ENCODE results near the gene FNTB. TPM values are rescaled to one million over a fixed set of nuclear protein-coding genes. Genes with fewer than 3 reads are reported as not detected.

FNTB gene
- total and polyA plus RNA-seq, 12 donors: 14.6 to 20.8 (median 16.5) TPM

DNA sequence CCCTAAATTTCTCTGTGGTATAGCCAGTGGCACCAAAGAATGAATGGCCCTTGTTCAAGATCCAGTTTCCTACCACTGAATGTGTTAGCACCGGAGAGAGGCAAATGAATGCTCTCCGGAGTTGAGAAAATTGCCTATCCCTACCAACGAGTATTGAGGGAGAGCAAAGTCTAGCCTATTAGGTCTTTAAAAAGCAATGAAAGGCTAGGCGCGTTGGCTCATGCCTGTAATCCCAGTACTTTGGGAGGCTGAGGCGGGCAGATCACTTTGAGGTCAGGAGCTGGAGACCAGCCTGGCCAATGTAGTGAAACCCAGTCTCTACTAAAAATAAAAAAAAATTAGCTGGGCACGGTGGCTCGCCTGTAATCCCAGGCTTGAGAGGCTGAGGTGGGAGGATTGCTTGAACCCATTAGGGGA lies 13.7 kb upstream of the FNTB start:
- WGBS, 2 donors: 81% methylated on average over 8 of the region's 8 CpGs
- Histone ChIP-seq H3K9me3 (no peaks in the 10 kb centered on the region), H3K4me1 (peaks cover 3 to 20% (median 11%) of the 10 kb centered on the region in 9 donors), H3K36me3 (no peaks in the 10 kb centered on the region), H3K4me3 (peak overlapping the region in 1 of 10 donors; percentile 76), H3K27me3 (peaks cover 0 to 22% (median 0%) of the 10 kb centered on the region in 7 donors), H3K27ac (no peak overlapping the region)
- intact Hi-C loops (cut with DNase I): loop anchor here in 2 of 10 donors (5.0 to 10.0 kb wide), 4 partner anchors 56 to 372 kb away; partner anchors contain the start of gene CHURC1 (in 1 of the 2)
- no peak for ATAC-seq
- DNase-seq: no peak
- TF ChIP-seq, protein P1, sequence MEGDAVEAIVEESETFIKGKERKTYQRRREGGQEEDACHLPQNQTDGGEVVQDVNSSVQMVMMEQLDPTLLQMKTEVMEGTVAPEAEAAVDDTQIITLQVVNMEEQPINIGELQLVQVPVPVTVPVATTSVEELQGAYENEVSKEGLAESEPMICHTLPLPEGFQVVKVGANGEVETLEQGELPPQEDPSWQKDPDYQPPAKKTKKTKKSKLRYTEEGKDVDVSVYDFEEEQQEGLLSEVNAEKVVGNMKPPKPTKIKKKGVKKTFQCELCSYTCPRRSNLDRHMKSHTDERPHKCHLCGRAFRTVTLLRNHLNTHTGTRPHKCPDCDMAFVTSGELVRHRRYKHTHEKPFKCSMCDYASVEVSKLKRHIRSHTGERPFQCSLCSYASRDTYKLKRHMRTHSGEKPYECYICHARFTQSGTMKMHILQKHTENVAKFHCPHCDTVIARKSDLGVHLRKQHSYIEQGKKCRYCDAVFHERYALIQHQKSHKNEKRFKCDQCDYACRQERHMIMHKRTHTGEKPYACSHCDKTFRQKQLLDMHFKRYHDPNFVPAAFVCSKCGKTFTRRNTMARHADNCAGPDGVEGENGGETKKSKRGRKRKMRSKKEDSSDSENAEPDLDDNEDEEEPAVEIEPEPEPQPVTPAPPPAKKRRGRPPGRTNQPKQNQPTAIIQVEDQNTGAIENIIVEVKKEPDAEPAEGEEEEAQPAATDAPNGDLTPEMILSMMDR (IDR thresholded peaks at IDR 0.05): no peak

DNA sequence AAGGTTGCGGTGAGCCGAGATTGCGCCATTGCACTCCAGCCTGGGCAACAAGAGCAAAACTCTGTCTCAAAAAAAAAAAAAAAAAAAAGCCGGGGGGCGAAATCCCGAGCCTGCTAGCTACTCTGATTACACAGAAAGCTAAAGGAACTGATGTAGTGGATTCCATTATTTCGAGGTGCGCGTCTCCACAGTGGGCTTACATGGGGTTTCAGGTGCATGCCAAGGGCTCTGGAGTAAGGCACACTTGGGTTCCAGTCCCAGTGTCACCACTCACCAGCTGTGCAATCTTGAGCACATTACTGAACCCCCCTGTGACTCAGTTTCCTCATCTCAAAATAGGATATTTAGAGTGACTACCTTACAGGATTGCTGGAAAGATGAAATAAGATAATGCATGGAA lies 12.9 kb upstream of the FNTB start:
- TF ChIP-seq, protein P1 (IDR thresholded peaks at IDR 0.05): no peak
- no peaks in the 10 kb centered on the region for H3K36me3 ChIP-seq
- ATAC-seq: no peak
- WGBS, 2 donors: 96 to 97% methylated on average over 9 of the region's 9 CpGs
- intact Hi-C loops (cut with DNase I): loop anchor here in 2 of 10 donors (5.0 to 10.0 kb wide), 4 partner anchors 57 to 371 kb away; partner anchors contain the start of gene CHURC1 (in 1 of the 2)
- peaks cover 3 to 20% (median 11%) of the 10 kb centered on the region in 9 donors for H3K4me1 ChIP-seq
- no peak overlapping the region for H3K4me3 ChIP-seq
- H3K27me3 ChIP-seq: peaks cover 0 to 22% (median 0%) of the 10 kb centered on the region in 7 donors
- no peaks in the 10 kb centered on the region for H3K9me3 ChIP-seq
- no peak overlapping the region for H3K27ac ChIP-seq
- DNase-seq: no peak

DNA sequence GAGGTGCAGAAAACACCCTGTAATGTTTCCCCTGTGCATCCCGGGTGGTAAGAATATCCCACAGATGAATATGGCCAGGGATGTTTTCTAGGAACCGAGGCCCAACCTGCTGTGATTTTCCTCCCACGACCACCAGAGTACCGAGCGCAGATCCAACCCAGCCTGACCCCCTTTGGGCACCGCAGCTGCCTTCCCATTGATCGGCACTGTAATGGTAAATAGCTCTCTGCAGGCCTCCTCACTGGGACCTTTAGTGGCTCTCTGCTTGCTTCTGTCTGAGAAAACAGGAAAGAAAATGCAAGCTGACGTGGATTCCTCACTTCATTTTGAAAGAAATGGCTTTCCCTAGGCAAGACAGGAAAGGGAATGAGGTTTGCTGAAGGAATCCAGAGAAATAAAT lies 12.1 kb upstream of the FNTB start:
- no peak overlapping the region for H3K27ac ChIP-seq
- 67% methylated on average over 8 of the region's 8 CpGs for WGBS, 2 donors
- intact Hi-C loops (cut with DNase I): loop anchor here in 2 of 10 donors (5.0 to 10.0 kb wide), 4 partner anchors 57 to 370 kb away; partner anchors contain the start of gene CHURC1 (in 1 of the 2)
- peaks cover 0 to 22% (median 0%) of the 10 kb centered on the region in 7 donors for H3K27me3 ChIP-seq
- TF ChIP-seq, protein P1 (IDR thresholded peaks at IDR 0.05): no peak
- DNase-seq (no peak), ATAC-seq (no peak)
- no peak overlapping the region for H3K4me3 ChIP-seq
- H3K4me1 ChIP-seq: peaks cover 3 to 20% (median 11%) of the 10 kb centered on the region in 9 donors
- H3K36me3 ChIP-seq: no peaks in the 10 kb centered on the region
- H3K9me3 ChIP-seq: no peaks in the 10 kb centered on the region

DNA sequence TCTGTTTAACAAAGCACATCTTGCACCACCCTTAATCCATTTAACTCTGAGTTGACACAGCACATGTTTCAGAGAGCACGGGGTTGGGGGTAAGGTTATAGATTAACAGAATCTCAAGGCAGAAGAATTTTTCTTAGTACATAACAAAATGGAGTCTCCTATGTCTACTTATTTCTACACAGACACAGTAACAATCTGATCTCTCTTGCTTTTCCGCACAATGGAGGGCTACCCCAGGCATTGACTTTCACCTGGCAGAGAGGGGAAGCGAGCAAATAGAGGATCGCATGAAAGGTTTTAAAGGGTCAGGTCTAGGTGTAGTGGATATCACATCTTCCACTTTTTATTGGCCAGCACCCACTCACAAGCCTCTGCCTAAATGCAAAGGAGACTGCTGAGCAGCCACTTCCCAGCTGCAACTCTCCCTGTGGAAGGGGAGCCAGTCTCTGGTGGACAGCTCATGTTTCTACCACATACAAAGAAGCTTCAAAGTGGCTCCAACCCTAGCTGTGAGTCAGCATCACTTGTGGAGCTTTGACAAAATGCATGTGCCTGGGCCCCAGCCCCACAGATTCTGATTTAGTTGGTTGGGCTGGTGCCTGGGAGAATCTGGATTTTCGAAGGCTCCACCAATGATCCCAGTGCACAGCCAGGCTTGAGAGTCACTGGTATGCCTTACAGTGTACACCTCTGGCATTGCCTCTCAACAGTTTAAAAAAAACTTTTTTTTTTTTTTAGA lies 7.2 kb upstream of the FNTB start:
- Histone ChIP-seq H3K4me3 (no peak overlapping the region), H3K36me3 (no peaks in the 10 kb centered on the region), H3K4me1 (peaks cover 0 to 7% (median 0%) of the 10 kb centered on the region in 9 donors), H3K9me3 (no peaks in the 10 kb centered on the region), H3K27ac (no peak overlapping the region), H3K27me3 (no peaks in the 10 kb centered on the region)
- intact Hi-C loops (cut with DNase I): loop anchor here in 8 of 10 donors (5.0 to 10.0 kb wide), 7 partner anchors 62 to 845 kb away; partner anchors contain the start of gene CHURC1 (in 2 of the 8)
- whole genome bisulfite sequencing, 2 donors: 85 to 89% methylated on average over 5 of the region's 5 CpGs
- ATAC-seq: no peak
- TF ChIP-seq, protein P1 (IDR thresholded peaks at IDR 0.05): no peak
- no peak for DNase-seq
